ENCODE results near the gene COPS2. TPM values are rescaled to one million over a fixed set of nuclear protein-coding genes. Genes with fewer than 3 reads are reported as not detected.
"Not testable (repeated sequence)": the region's sequence is repeated elsewhere in the genome, so short reads cannot be mapped to it uniquely, and the experiment has no call there.

COPS2 gene
- total RNA-seq, 2 donors from 2014 or later = 95.8 to 107 TPM

- no peak overlapping the region for H3K27ac Mint-ChIP-seq
- H3K9me3 ChIP-seq (ENCODE audit: control insufficient read depth, low read length, poor library complexity, severe bottlenecking) = no peaks in the 10 kb centered on the region
- no peak for DNase-seq
- H3K4me1 Mint-ChIP-seq = peaks cover 21% of the 10 kb centered on the region
- no peaks in the 10 kb centered on the region for H3K27me3 Mint-ChIP-seq
- no peak for ATAC-seq
- no peak overlapping the region for H3K4me3 Mint-ChIP-seq
- H3K36me3 Mint-ChIP-seq (ENCODE audit: low read depth) = peaks cover 6% of the 10 kb centered on the region
Measured at GRCh38 chr15:49178497-49178896, 23.1 kb upstream of the COPS2 start.

DNA sequence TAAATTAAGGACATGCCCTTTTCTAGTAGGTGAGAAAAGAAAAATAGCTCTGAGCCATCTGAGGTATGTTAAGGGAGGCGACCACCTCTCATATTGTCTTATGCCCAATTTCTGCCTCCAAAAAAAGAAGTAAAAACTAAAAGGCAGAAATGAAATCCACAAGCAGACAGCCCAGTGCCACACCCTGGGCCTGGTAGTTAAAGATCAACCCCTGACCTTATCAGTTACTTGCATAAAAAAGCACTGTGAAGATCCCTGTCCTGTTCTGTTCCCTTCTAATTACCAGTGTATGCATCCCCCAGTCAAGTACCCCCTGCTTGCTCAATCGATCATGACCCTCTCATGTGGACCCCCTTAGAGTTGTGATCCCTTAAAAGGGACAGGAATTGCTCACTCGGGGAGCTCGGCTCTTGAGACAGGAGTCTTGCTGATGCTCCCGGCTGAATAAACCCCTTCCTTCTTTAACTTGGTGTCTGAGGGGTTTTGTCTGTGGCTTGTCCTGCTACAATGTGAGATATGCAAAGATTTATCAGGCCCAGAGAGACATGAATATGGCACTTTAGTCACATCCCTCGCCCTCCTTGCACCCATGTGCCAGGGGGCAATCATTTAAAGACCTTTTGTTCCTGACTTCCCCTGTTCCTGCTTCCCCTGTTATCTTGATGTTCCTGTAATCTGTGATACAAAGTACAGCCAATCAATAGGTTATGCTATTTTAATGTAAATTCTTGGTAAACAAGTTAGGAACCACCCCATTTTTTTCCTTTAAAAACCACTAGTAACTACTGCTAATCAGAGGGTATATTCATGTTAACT, 20.4 kb upstream of the COPS2 start:
- not testable (repeated sequence) for H3K27ac Mint-ChIP-seq; DNase-seq; H3K27me3 Mint-ChIP-seq; ATAC-seq; H3K9me3 ChIP-seq (ENCODE audit: control insufficient read depth, low read length, poor library complexity, severe bottlenecking); H3K36me3 Mint-ChIP-seq (ENCODE audit: low read depth); H3K4me3 Mint-ChIP-seq
- H3K4me1 Mint-ChIP-seq = peaks cover 28% of the 10 kb centered on the region

- Mint-ChIP-seq H3K36me3 (ENCODE audit: low read depth) (peaks cover 2% of the 10 kb centered on the region), H3K4me1 (peaks cover 30% of the 10 kb centered on the region), H3K27ac (no peak overlapping the region), H3K27me3 (no peaks in the 10 kb centered on the region), H3K4me3 (peak overlapping the region; percentile 28)
- DNase-seq = no peak
- no peak for ATAC-seq
- H3K9me3 ChIP-seq (ENCODE audit: control insufficient read depth, low read length, poor library complexity, severe bottlenecking) = no peaks in the 10 kb centered on the region
Measured at GRCh38 chr15:49174902-49175301, 19.5 kb upstream of the COPS2 start.

DNA sequence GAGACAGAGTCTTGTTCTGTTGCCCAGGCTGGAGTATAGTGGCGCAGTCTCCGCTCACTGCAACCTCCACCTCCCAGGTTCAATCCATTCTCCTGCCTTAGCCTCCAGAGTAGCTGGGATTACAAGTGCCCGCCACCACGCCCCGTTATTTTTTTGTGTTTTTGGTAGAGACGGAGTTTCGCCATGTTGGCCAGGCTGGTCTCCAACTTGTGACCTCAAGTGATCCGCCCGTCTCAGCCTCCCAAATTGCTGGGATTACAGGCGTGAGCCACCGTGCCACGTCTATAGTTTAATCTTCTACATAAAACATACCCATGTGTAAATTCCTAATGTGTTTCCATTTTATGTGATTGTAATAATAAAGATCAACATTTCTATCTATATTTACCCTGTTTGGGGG, 16.4 kb upstream of the COPS2 start:
- ATAC-seq (no peak), DNase-seq (no peak)
- H3K9me3 ChIP-seq (ENCODE audit: control insufficient read depth, low read length, poor library complexity, severe bottlenecking) = no peaks in the 10 kb centered on the region
- Mint-ChIP-seq H3K4me3 (peak overlapping the region; percentile 70), H3K27ac (peak overlapping the region; percentile 99), H3K36me3 (ENCODE audit: low read depth) (peaks cover 2% of the 10 kb centered on the region), H3K27me3 (no peaks in the 10 kb centered on the region), H3K4me1 (peaks cover 37% of the 10 kb centered on the region)

GRCh38 chr15:49169880-49170597, 14.6 kb upstream of the COPS2 start, which contains the start of gene GALK2:
GALK2 (plus strand) TSS chr15:49170247; CDS start chr15:49170323, 76 bp downstream.
- H3K27me3 Mint-ChIP-seq = no peaks in the 10 kb centered on the region
- H3K4me3 Mint-ChIP-seq = peak within 1 kb of the TSS; percentile 99
- peak; percentile 98 for ATAC-seq
- H3K27ac Mint-ChIP-seq = peak within 1 kb of the TSS; percentile 99
- peaks cover 32% of the 10 kb centered on the region for H3K4me1 Mint-ChIP-seq
- no peaks in the 10 kb centered on the region for H3K9me3 ChIP-seq (ENCODE audit: control insufficient read depth, low read length, poor library complexity, severe bottlenecking)
- peaks cover 2% of the 10 kb centered on the region for H3K36me3 Mint-ChIP-seq (ENCODE audit: low read depth)
- peak; percentile 66 to 84 (median 67) for DNase-seq

GRCh38 chr15:49168016-49168415, 12.6 kb upstream of the COPS2 start:
- no peak for ATAC-seq

GRCh38 chr15:49164865-49165264, 9.5 kb upstream of the COPS2 start:
- ATAC-seq (no peak), DNase-seq (no peak)
- no peaks in the 10 kb centered on the region for H3K9me3 ChIP-seq (ENCODE audit: control insufficient read depth, low read length, poor library complexity, severe bottlenecking)
- H3K4me3 Mint-ChIP-seq = no peak overlapping the region
- no peaks in the 10 kb centered on the region for H3K27me3 Mint-ChIP-seq
- H3K36me3 Mint-ChIP-seq (ENCODE audit: low read depth) = peaks cover 6% of the 10 kb centered on the region
- no peak overlapping the region for H3K27ac Mint-ChIP-seq
- peaks cover 9% of the 10 kb centered on the region for H3K4me1 Mint-ChIP-seq

More at GRCh38 chr15:49168016-49168415, 12.6 kb upstream of the COPS2 start:
- Mint-ChIP-seq H3K27ac (no peak overlapping the region), H3K4me1 (peaks cover 29% of the 10 kb centered on the region), H3K27me3 (no peaks in the 10 kb centered on the region), H3K36me3 (ENCODE audit: low read depth) (peaks cover 2% of the 10 kb centered on the region), H3K4me3 (no peak overlapping the region)
- no peak for DNase-seq
- no peaks in the 10 kb centered on the region for H3K9me3 ChIP-seq (ENCODE audit: control insufficient read depth, low read length, poor library complexity, severe bottlenecking)

GRCh38 chr15:49163678-49164077, 8.3 kb upstream of the COPS2 start:
- no peak overlapping the region for H3K4me3 Mint-ChIP-seq
- DNase-seq (no peak), ATAC-seq (no peak)
- peaks cover 2% of the 10 kb centered on the region for H3K4me1 Mint-ChIP-seq
- H3K36me3 Mint-ChIP-seq (ENCODE audit: low read depth) = peaks cover 6% of the 10 kb centered on the region
- no peak overlapping the region for H3K27ac Mint-ChIP-seq
- no peaks in the 10 kb centered on the region for H3K27me3 Mint-ChIP-seq
- H3K9me3 ChIP-seq (ENCODE audit: control insufficient read depth, low read length, poor library complexity, severe bottlenecking) = no peaks in the 10 kb centered on the region

DNA sequence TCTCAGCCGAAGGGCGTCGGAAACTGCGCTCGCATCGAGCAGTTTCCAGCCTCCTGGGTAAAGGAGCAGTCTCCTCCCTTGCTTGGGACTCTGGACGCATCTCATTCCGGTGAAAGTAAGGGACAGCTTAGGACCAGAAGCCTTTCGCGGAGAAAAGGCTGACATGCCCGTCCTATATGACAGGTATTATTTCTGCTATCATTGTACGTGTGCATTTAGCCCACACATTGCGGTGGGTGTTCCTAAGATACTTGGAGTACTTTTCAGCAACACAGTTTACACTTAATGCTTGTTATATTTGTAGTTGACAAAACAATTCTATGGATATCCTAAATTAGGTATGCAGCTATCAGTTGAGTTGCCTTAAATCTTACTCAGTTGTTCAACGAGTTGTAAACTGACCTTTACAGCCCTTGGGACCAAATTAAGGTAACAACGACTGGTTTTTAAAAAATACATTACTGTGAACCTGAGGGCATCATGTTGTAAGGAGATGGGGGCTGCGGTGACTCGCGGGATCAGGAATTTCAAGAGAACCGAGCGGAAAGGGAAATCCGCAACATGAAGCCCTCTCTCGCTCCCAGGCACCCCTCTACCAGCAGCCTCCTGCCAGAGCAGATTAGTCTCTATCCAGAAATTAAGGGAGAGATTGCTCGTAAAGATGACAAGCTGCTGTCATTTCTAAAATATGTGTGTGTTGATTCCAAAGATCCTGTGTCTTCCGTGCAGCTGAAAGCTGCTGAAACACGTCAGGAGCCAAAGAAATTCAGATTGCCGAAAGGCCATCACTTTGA, 632 bp upstream of the COPS2 start:
- H3K4me1 Mint-ChIP-seq = peaks cover 29% of the 10 kb centered on the region
- H3K27ac Mint-ChIP-seq = peak overlapping the region; percentile 97
- ATAC-seq (peak; percentile 37), DNase-seq (no peak)
- no peaks in the 10 kb centered on the region for H3K9me3 ChIP-seq (ENCODE audit: control insufficient read depth, low read length, poor library complexity, severe bottlenecking)
- H3K27me3 Mint-ChIP-seq = no peaks in the 10 kb centered on the region
- H3K4me3 Mint-ChIP-seq = peak overlapping the region; percentile 99
- no peaks in the 10 kb centered on the region for H3K36me3 Mint-ChIP-seq (ENCODE audit: low read depth)

DNA sequence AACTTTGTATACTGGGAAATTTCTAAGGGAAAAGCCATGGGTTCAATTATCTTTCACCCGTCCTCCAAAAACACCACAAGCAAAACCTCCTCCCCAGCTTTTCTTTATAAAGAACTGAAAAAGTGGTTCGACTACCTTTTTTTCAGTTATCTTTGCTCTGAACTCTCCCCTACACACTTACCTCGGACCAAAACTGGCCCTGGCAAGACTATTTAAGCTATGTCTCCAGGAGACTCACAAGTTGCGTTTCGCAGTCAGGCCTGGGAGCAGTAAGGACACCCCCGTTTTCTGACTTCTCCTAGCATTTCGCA, 645 bp downstream of the COPS2 start:
- no peak for DNase-seq
- H3K27me3 Mint-ChIP-seq = no peaks in the 10 kb centered on the region
- peaks cover 32% of the 10 kb centered on the region for H3K4me1 Mint-ChIP-seq
- H3K4me3 Mint-ChIP-seq = peak overlapping the region; percentile 99
- peak overlapping the region; percentile 97 for H3K27ac Mint-ChIP-seq
- ATAC-seq = no peak
- H3K9me3 ChIP-seq (ENCODE audit: control insufficient read depth, low read length, poor library complexity, severe bottlenecking) = no peaks in the 10 kb centered on the region
- no peaks in the 10 kb centered on the region for H3K36me3 Mint-ChIP-seq (ENCODE audit: low read depth)

GRCh38 chr15:49154359-49154758, 1.0 kb downstream of the COPS2 start:
- DNase-seq = no peak
- H3K9me3 ChIP-seq (ENCODE audit: control insufficient read depth, low read length, poor library complexity, severe bottlenecking) = no peaks in the 10 kb centered on the region
- Mint-ChIP-seq H3K27me3 (no peaks in the 10 kb centered on the region), H3K27ac (peak overlapping the region; percentile 97), H3K4me3 (peak overlapping the region; percentile 99), H3K4me1 (peaks cover 33% of the 10 kb centered on the region), H3K36me3 (ENCODE audit: low read depth) (peaks cover under 1% of the 10 kb centered on the region)
- no peak for ATAC-seq

GRCh38 chr15:49152552-49153312, 2.7 kb downstream of the COPS2 start:
- Mint-ChIP-seq H3K27me3 (no peaks in the 10 kb centered on the region), H3K4me3 (no peak overlapping the region), H3K36me3 (ENCODE audit: low read depth) (peaks cover 4% of the 10 kb centered on the region), H3K27ac (no peak overlapping the region), H3K4me1 (peaks cover 40% of the 10 kb centered on the region)
- DNase-seq = no peak
- no peaks in the 10 kb centered on the region for H3K9me3 ChIP-seq (ENCODE audit: control insufficient read depth, low read length, poor library complexity, severe bottlenecking)
- ATAC-seq = no peak
